Stimulated activated CD4-positive, alpha-beta T cell treated with anti-CD3 and anti-CD28 coated beads, Interleukin-2, amount 100 ng/mL, for 24 hours (primary cell): Measurements from ENCODE around the gene MRRF.
A peak's percentile ranks its signal among the peaks of the same experiment; 100 is the strongest.

ENCODE experiments used
- DNase-seq, 2 donors: peaks; one replicate each; pipeline ENCODE4 v3.0.0-alpha.2; 2020

The MRRF gene

GRCh38 chr9:122333169-122333808, 68.6 kb downstream of the MRRF start:
- no peak for DNase-seq

DNA sequence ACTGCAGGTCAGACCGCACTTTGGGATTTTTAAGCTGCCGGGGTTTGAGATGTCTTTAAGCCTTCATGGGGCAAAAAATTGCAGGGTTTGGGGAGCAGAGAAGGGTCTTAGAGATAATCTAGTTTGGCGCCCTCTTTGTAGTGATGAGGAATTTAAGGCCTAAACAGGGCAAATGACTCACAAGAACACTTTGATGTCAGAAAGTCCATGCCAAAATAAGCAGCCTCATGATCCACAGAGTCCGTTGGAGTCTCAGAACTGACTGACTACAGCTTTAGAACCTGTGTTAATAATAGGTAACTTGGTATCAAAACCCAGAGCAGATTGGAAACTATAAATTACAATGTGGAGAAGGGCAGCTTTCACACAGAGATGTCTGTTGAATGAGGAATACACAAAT, 70.2 kb downstream of the MRRF start:
- DNase-seq, result no peak

GRCh38 chr9:122336189-122336588, 71.5 kb downstream of the MRRF start:
- no peak for DNase-seq

DNA sequence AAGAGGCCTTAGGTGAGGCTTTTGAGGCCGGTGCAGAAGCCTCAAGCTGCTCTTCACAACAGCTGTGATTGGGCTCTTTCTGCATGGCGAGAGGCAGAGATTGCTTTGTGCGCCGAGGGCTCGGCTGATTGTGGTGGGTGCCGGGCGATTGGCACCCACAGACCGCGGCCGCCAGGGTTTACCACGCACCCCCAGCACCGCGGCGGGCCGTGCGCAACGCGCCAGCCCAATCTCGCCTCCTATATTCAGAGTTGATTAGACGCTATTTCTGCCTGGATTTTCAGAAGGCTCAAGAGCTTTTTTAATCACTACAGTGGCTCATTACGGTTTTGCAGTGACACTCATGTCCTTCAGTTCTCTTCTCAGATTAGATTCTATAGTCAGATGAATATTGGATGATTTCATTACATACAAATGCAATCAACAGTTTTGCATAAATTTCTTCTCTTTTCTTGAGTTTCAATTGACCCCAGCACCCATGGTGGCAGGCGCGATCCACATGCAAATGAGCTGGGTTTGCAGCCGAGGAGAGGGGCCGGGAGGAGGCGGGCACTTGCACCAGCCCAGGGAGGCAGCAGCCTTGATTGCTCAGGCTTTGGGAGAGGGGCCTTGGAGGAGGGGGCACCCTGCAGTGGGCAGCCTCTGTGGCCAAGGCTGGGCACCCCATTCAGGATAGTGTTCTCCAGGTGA, 72.3 kb downstream of the MRRF start:
- no peak for DNase-seq

DNA sequence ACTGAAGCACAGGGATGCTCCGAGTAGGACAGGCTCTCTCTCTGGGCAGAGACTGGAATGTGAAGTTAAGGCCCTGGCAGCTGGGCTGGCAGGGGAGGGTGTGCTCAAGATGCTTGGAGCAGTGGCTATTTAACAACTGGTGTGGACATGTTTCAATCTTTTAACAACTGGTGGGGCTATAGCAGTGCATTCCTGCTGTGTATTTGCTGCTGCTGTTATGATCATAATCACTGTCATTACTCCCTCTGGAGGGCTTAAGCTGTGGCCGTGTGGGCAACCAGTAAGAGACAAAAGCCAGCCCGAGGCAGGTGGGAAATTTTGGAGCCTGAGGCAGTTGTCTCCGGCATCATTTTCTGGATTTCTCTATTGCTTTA, 72.9 kb downstream of the MRRF start:
- no peak for DNase-seq

DNA sequence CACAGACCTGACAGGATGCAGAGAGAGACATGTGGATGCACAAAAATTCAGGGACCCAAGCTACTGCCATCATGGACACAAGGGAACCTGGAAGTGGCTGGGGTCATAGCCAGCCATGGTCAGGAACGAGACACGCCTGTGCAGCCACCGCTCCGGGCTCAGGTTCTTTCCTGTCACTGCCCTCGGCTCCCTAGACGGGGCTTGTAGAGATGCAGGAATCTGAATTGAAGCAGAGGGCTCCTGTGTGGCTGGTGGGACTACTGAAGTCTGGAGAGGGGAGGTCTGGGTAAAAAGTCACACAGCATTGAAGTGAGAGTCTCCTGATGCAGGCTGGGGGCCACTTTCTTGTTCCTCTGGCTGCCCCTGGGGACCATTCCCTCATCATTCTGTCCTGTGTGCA, 73.9 kb downstream of the MRRF start:
- DNase-seq, result no peak

DNA sequence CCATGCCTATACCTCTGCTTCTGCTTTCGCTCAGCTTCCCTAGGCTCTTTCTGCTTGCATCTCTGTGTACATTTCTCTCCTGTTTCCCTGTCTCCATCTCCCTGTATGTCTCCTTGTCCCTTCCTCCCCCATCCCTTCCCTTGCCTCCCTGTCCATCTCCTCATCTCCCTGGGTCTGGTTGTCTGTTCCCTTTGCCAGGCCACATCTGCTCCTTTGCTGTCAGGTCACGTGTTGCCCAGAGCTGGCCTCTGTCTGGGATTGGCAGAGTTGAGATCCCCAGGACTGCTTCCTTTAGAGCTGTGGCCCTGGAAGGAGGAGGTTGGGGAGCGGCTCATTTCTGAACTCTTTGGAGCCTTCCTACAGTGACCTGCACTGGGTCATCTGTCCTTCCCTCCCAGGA, 74.3 kb downstream of the MRRF start:
- DNase-seq, result no peak

GRCh38 chr9:122339579-122339978, 74.9 kb downstream of the MRRF start:
- no peak for DNase-seq

DNA sequence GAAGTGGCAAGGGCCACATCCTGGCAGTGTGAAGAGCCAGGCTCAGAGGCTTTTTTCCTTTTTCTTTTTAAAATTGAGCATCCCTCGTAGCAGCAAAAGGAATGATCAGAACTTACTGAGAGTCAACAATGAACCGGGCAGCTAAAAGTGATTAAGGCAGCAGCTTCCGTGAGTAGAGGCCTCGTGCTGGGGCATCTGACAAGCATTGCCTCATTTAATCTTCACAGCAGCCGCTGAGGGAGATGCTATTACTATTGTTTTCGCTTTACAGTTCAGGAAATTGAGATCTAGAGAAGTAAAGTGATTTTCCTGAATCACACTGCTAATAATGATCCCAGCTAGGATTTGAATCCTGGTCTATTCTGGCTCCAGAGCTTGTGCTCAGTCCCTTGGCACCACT, 75.5 kb downstream of the MRRF start:
- no peak for DNase-seq

GRCh38 chr9:122342323-122343050, 77.8 kb downstream of the MRRF start:
- no peak for DNase-seq

GRCh38 chr9:122346478-122347347, 82.0 kb downstream of the MRRF start:
- peak in 1 of 2 donors; percentile 29 for DNase-seq

DNA sequence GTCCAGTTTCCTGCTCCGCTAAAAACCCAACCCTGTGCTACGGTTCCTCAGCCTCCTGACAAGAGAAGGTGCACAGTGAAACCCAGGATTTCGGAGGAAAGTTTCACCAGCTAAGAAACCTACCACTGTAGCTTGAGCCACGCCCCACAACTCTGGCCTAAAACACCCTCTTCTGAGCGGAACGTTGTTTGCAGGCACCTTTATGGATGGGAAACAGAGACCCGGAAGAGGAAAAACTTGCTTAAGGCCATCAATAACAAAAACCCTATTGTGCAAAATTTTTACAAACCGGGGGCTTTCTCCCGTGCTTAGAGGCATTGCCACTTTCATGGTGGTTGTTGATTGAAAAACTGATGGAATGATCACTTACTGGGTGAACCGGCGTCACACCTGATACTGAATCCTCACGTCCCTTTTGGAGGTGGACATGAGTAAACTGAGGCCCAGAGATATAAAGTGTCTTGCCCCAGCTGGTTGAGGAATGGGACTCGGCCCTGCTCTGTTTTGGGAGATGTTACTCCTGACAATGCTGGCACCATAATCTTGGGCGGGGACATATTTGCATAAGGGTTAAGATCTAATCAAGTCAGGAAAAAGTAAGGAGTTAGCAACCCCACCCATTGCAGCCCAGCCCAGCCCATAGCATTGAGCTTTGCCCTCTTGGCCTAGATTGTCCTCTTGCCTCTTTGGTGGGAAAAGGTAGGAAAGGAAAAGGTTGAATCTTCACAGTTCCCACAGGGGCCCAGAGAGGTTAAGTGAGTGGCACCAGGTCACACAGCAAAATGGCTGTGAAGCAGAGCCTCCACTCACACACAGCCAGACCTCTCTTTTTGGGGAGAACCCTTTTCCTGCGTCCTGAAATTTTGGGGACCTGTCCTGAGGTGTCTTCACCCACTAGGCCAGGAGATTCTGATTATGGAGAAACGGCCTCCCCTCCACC, 82.9 kb downstream of the MRRF start:
- DNase-seq, result peak in 1 of 2 donors; percentile 17

GRCh38 chr9:122348288-122348777, 83.7 kb downstream of the MRRF start:
- no peak for DNase-seq

GRCh38 chr9:122348791-122349190, 84.1 kb downstream of the MRRF start:
- DNase-seq, result no peak

GRCh38 chr9:122349201-122349600, 84.5 kb downstream of the MRRF start:
- no peak for DNase-seq

- peak; percentile 81 to 82 for DNase-seq
Measured at GRCh38 chr9:122350577-122351355, 86.1 kb downstream of the MRRF start.

DNA sequence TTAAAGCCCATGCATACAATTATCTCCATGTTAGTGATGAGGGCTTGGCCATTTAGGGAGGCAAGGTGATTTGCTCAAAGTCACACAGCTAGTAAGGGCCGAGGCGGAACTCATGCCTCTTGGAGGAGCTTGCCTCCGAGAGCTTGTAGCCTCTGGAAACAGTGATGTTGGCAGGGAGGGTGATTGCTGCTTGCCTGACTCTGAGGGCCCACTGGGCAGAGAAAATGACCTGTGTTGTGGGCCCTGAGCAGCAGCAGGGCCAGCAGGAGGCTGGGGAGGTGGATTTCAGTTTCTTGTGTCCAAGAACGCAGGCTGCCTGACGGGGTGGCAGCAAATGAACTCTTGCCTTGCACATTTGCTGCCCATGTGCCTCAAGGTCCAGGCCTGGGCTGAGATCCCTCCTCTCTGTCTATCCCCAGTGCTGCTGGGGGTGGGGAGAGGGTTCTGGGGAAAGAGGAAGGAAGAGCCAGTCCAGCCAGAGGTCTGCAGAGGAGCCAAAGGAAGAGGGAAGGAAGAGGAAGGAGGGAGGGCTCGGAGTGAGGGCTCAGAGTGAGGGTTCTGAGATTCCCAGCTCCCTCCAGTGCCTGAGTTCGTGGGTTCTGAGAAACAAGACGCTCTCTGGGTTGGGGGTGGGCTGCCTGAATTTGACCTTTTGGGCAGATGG, 90.0 kb downstream of the MRRF start:
- DNase-seq, result no peak

DNA sequence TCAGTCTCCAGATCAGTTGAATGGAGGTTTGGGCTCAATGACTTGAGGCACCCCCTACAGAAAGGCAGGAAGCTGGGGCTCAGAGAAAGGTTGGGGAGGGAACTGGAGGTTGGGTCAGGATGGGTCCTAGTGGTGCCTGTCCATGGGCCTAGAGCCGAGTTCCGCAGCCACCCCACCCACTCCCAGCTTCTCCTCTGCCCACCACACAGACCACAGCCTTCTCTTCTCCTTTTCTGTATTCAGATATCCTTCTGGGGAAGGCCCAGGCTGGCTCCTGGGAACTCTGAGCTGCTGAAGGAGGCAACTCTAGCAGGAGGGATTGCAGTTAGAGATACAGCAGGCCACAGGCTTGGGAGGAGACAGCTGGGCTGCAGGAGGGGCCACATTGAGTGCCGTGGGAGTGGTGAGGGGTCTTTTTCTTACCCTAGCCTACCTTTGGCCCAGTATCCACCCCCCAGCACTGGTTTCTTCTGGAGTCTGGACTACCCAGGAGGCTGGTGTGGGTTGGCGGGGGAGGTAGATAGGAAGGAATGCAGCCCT, 90.7 kb downstream of the MRRF start:
- DNase-seq, result no peak

GRCh38 chr9:122356627-122357026, 91.9 kb downstream of the MRRF start:
- no peak for DNase-seq

GRCh38 chr9:122360891-122361290, 96.2 kb downstream of the MRRF start:
- DNase-seq, result no peak
